Measurements from ENCODE around the gene ANKRD44.

Gene ANKRD44

GRCh38 chr2:197322143-197322542 lies 11.6 kb upstream of the ANKRD44 start:
- no peak for DNase-seq (ENCODE audit: low spot score)

GRCh38 chr2:197315371-197315770 lies 4.8 kb upstream of the ANKRD44 start:
- no peak for DNase-seq (ENCODE audit: low spot score)

GRCh38 chr2:197312186-197312585 lies 1.6 kb upstream of the ANKRD44 start:
- DNase-seq (ENCODE audit: low spot score), result no peak

- no peak for DNase-seq (ENCODE audit: low spot score)
Observed at GRCh38 chr2:197311421-197312033, 947 bp upstream of the ANKRD44 start.

GRCh38 chr2:197310987-197311420 lies 424 bp upstream of the ANKRD44 start:
- DNase-seq (ENCODE audit: low spot score), result no peak

- no peak for DNase-seq (ENCODE audit: low spot score)
Observed at GRCh38 chr2:197309691-197310231, 819 bp downstream of the ANKRD44 start.

GRCh38 chr2:197308996-197309690 lies 1.4 kb downstream of the ANKRD44 start:
- DNase-seq (ENCODE audit: low spot score), result no peak

- no peak for DNase-seq (ENCODE audit: low spot score)
Observed at GRCh38 chr2:197308585-197308984, 2.0 kb downstream of the ANKRD44 start.

- DNase-seq (ENCODE audit: low spot score), result no peak
Observed at GRCh38 chr2:197307933-197308521, 2.6 kb downstream of the ANKRD44 start.

GRCh38 chr2:197307236-197307932 lies 3.2 kb downstream of the ANKRD44 start:
- no peak for DNase-seq (ENCODE audit: low spot score)

GRCh38 chr2:197306696-197307040 lies 3.9 kb downstream of the ANKRD44 start:
- peak; percentile 19 for DNase-seq (ENCODE audit: low spot score)

GRCh38 chr2:197306024-197306695 lies 4.4 kb downstream of the ANKRD44 start:
- no peak for DNase-seq (ENCODE audit: low spot score)

GRCh38 chr2:197304556-197305011 lies 6.0 kb downstream of the ANKRD44 start:
- no peak for DNase-seq (ENCODE audit: low spot score)

- no peak for DNase-seq (ENCODE audit: low spot score)
Observed at GRCh38 chr2:197300139-197300538, 10.4 kb downstream of the ANKRD44 start.

GRCh38 chr2:197298609-197299008 lies 12.0 kb downstream of the ANKRD44 start:
- no peak for DNase-seq (ENCODE audit: low spot score)

GRCh38 chr2:197297772-197298318 lies 12.7 kb downstream of the ANKRD44 start:
- DNase-seq (ENCODE audit: low spot score), result no peak

- no peak for DNase-seq (ENCODE audit: low spot score)
Observed at GRCh38 chr2:197297266-197297665, 13.3 kb downstream of the ANKRD44 start.

- DNase-seq (ENCODE audit: low spot score), result no peak
Observed at GRCh38 chr2:197296835-197297234, 13.7 kb downstream of the ANKRD44 start.

- DNase-seq (ENCODE audit: low spot score), result no peak
Observed at GRCh38 chr2:197294260-197294659, 16.3 kb downstream of the ANKRD44 start.

GRCh38 chr2:197293252-197294007 lies 17.1 kb downstream of the ANKRD44 start:
- no peak for DNase-seq (ENCODE audit: low spot score)

- DNase-seq (ENCODE audit: low spot score), result no peak
Observed at GRCh38 chr2:197292619-197293018, 18.0 kb downstream of the ANKRD44 start.

All from AG08395 (cell line).